Left lobe of liver (tissue), 2 donors: ENCODE results near the gene AADACL4. TPM values are rescaled to one million over a fixed set of nuclear protein-coding genes. Genes with fewer than 3 reads are reported as not detected.

ENCODE experiments used
- ATAC-seq: fragments of 200-7000 bp; cut with Tn5 transposase; one replicate; pipeline ENCODE4 v1.9.1; 2020; ENCODE audit warnings: mild to moderate bottlenecking, moderate library complexity
- DNase-seq: peaks from one replicate; pipeline ENCODE4 v3.0.0-alpha.2; 2020; ENCODE audit warnings: low spot score
- total RNA-seq: library from RNA; stranded (reverse); gene quantifications from one replicate; pipeline ENCODE4 v1.2.1, GENCODE V29; 2021
- donor health status: DM: no; HTN: no; CAD: no; lungs with moderate emphysema.
- donor health status: DM: no; HTN: yes; CAD: no.

The AADACL4 gene
- not detected for total RNA-seq

GRCh38 chr1:12643785-12644184, at the start of gene AADACL4:
Gene AADACL4, plus strand, starts transcription at chr1:12644085. Its CDS starts 462 bp downstream, at chr1:12644547.
- DNase-seq = no peak
- no peak for ATAC-seq

GRCh38 chr1:12594490-12594889, 49.4 kb upstream of the AADACL4 start:
- no peak for DNase-seq
- ATAC-seq = no peak

- peak; percentile 6 for ATAC-seq
- DNase-seq = no peak
Observed at GRCh38 chr1:12594966-12595756, 48.7 kb upstream of the AADACL4 start.

GRCh38 chr1:12595757-12596006, 48.2 kb upstream of the AADACL4 start:
- no peak for DNase-seq
- no peak for ATAC-seq

- ATAC-seq = peak; percentile 72
- peak; percentile 96 for DNase-seq
Observed at GRCh38 chr1:12596007-12596821, 47.7 kb upstream of the AADACL4 start.

- DNase-seq (peak; percentile 72), ATAC-seq (peak; percentile 1)
Observed at GRCh38 chr1:12597792-12598191, 46.1 kb upstream of the AADACL4 start.

- no peak for DNase-seq
- ATAC-seq = no peak
Observed at GRCh38 chr1:12598974-12599373, 44.9 kb upstream of the AADACL4 start.

- no peak for DNase-seq
- ATAC-seq = no peak
Observed at GRCh38 chr1:12599657-12600056, 44.2 kb upstream of the AADACL4 start.

- peak; percentile 54 for ATAC-seq
- DNase-seq = peak; percentile 86
Observed at GRCh38 chr1:12600335-12600734, 43.5 kb upstream of the AADACL4 start.

GRCh38 chr1:12600880-12601633, 42.8 kb upstream of the AADACL4 start:
- no peak for DNase-seq
- peak; percentile 42 for ATAC-seq

GRCh38 chr1:12601700-12602658, 41.9 kb upstream of the AADACL4 start:
- ATAC-seq = peak; percentile 32

GRCh38 chr1:12602659-12603024, 41.2 kb upstream of the AADACL4 start:
- ATAC-seq (no peak), DNase-seq (no peak)

More at GRCh38 chr1:12601700-12602658, 41.9 kb upstream of the AADACL4 start:
- no peak for DNase-seq

GRCh38 chr1:12603224-12603623, 40.7 kb upstream of the AADACL4 start:
- no peak for DNase-seq
- no peak for ATAC-seq

GRCh38 chr1:12604114-12604874, 39.6 kb upstream of the AADACL4 start:
- peak; percentile 49 for ATAC-seq
- no peak for DNase-seq

- no peak for ATAC-seq
- no peak for DNase-seq
Observed at GRCh38 chr1:12604986-12605385, 38.9 kb upstream of the AADACL4 start.

GRCh38 chr1:12607263-12607662, 36.6 kb upstream of the AADACL4 start:
- no peak for ATAC-seq

GRCh38 chr1:12608311-12608957, 35.5 kb upstream of the AADACL4 start:
- DNase-seq (peak; percentile 88), ATAC-seq (peak; percentile 81)

More at GRCh38 chr1:12607263-12607662, 36.6 kb upstream of the AADACL4 start:
- no peak for DNase-seq

- ATAC-seq = no peak
Observed at GRCh38 chr1:12609469-12610003, 34.3 kb upstream of the AADACL4 start.

More at GRCh38 chr1:12609469-12610003, 34.3 kb upstream of the AADACL4 start:
- DNase-seq = no peak
